HepG2 (cell line): Measurements from ENCODE around the gene FAM53B. TPM values are rescaled to one million over a fixed set of nuclear protein-coding genes. Genes with fewer than 3 reads are reported as not detected.

Experiments
- AGO1 ChIP-seq: fragments of 200-400 bp; formaldehyde crosslinking; IDR thresholded peaks from 2 replicates; pipeline ENCODE4 v1.6.1; 2017; ENCODE audit warnings: mild to moderate bottlenecking, low read depth, low read length, moderate library complexity; ENCODE audit not compliant: poor library complexity, severe bottlenecking
- ATAD3A ChIP-seq: sonication (generic); formaldehyde crosslinking; IDR thresholded peaks from 2 replicates; pipeline ENCODE4 v1.4.0; 2020; ENCODE audit warnings: missing genetic modification reagents
- CSRNP1 ChIP-seq: sonication (generic); formaldehyde crosslinking; IDR thresholded peaks from 2 replicates; pipeline ENCODE4 v1.8.1; 2023; ENCODE audit warnings: mild to moderate bottlenecking, missing genetic modification reagents
- ETS1 ChIP-seq: sonication (generic); formaldehyde crosslinking; IDR thresholded peaks from 2 replicates; pipeline ENCODE4 v1.4.0; 2020; ENCODE audit warnings: missing genetic modification reagents
- GPBP1L1 ChIP-seq: sonication (generic); formaldehyde crosslinking; IDR thresholded peaks from 2 replicates; pipeline ENCODE4 v1.5.0; 2020; ENCODE audit warnings: mild to moderate bottlenecking, missing genetic modification reagents
- GRHL1 ChIP-seq: sonication (generic); formaldehyde crosslinking; conservative IDR thresholded peaks from 2 replicates; pipeline ENCODE4 v1.8.0; 2022; ENCODE audit warnings: missing genetic modification reagents
- KDM4B ChIP-seq: sonication (generic); formaldehyde crosslinking; IDR thresholded peaks from 2 replicates; pipeline ENCODE4 v1.4.0; 2020; ENCODE audit warnings: missing genetic modification reagents
- MLLT10 ChIP-seq: sonication (generic); formaldehyde crosslinking; IDR thresholded peaks from 2 replicates; pipeline ENCODE4 v1.4.0; 2020; ENCODE audit warnings: missing genetic modification reagents
- MNT ChIP-seq: fragments of 450-650 bp; IDR thresholded peaks from 2 replicates; pipeline ENCODE4 v1.6.1; 2016
- MTA3 ChIP-seq: sonication (generic); formaldehyde crosslinking; IDR thresholded peaks from 2 replicates; pipeline ENCODE4 v1.4.0; 2020; ENCODE audit warnings: missing genetic modification reagents
- RBM39 ChIP-seq: fragments of 200-400 bp; formaldehyde crosslinking; IDR thresholded peaks from one replicate; pipeline ENCODE4 v1.6.1; 2018; ENCODE audit warnings: antibody characterized with exemption, mild to moderate bottlenecking, low read depth, low read length; ENCODE audit not compliant: poor library complexity, severe bottlenecking
- SALL1 ChIP-seq: sonication (generic); formaldehyde crosslinking; IDR thresholded peaks from 2 replicates; pipeline ENCODE4 v1.8.0; 2022; ENCODE audit warnings: mild to moderate bottlenecking, missing genetic modification reagents
- SMC3 ChIP-seq: IDR thresholded peaks from 2 replicates; pipeline ENCODE4 v1.6.1; 2011; ENCODE audit warnings: low read length, improper control_type of control experiment
- THAP11 ChIP-seq: IDR thresholded peaks from 2 replicates; pipeline ENCODE4 v1.6.1; 2016; ENCODE audit warnings: missing biosample characterization, missing genetic modification reagents
- ZFP90 ChIP-seq: sonication (generic); formaldehyde crosslinking; IDR thresholded peaks from 2 replicates; pipeline ENCODE4 v1.8.0; 2022; ENCODE audit warnings: missing genetic modification reagents, mild to moderate bottlenecking, inconsistent platforms, borderline replicate concordance
- ZMYM2 ChIP-seq: sonication (generic); formaldehyde crosslinking; IDR thresholded peaks from 2 replicates; pipeline ENCODE4 v1.8.0; 2022; ENCODE audit warnings: mild to moderate bottlenecking, missing genetic modification reagents
- ZNF350 ChIP-seq: sonication (generic); formaldehyde crosslinking; IDR thresholded peaks from 2 replicates; pipeline ENCODE4 v1.4.0; 2020; ENCODE audit warnings: mild to moderate bottlenecking, low read depth, missing genetic modification reagents, borderline replicate concordance
- ZNF430 ChIP-seq: sonication (generic); formaldehyde crosslinking; IDR thresholded peaks from 2 replicates; pipeline ENCODE4 v1.9.0; 2021; ENCODE audit warnings: mild to moderate bottlenecking, missing genetic modification reagents
- polyA plus RNA-seq, 8 experiments: library from polyadenylated mRNA; depleted of rRNA in 3 of 8; stranded (reverse) in 7 of 8; unstranded in 1 of 8; fragments of >200 nt; fragmentation: Illumina TruSeq in 4 of 8; extraction: Trizol in 4 of 8; gene quantifications; 2 replicates each; pipeline versions ENCODE4 v1.2.1 to v1.2.3, GENCODE V29; 2011 to 2016; ENCODE audit warnings: low read depth in 4 of 8, missing spikeins in 1 of 8, mixed read lengths in 1 of 8; ENCODE audit not compliant: insufficient read depth in 1 of 8
- total RNA-seq, 5 experiments: library from RNA; depleted of rRNA; stranded (reverse); fragments of >200 nt; fragmentation: Illumina TruSeq; extraction: Trizol; gene quantifications; 2 replicates each; pipeline ENCODE4 v1.2.3, GENCODE V29; 2016; ENCODE audit warnings: low read depth in 1 of 5

The FAM53B gene
- total and polyA plus RNA-seq, 2 of the 13 experiments (the other 11 are each of a cell fraction or from before 2014, with no cell fraction given), result 6.4 to 19.3 TPM

GRCh38 chr10:124712704-124713407 is 31.3 kb downstream of the FAM53B start (continued):
- no peak for TF ChIP-seq GPBP1L1 (CRISPR knock-in tag)
- TF ChIP-seq MTA3 (CRISPR knock-in tag), result no peak
- peak; percentile 12; the same call in 1 of the 2 replicates for TF ChIP-seq SALL1 (CRISPR knock-in tag)
- no peak for TF ChIP-seq GRHL1 (CRISPR knock-in tag)
- no peak for TF ChIP-seq ZNF430 (CRISPR knock-in tag)
- no peak for TF ChIP-seq THAP11 (CRISPR knock-in tag)
- TF ChIP-seq KDM4B, result no peak
- TF ChIP-seq MNT, result no peak
- no peak for TF ChIP-seq RBM39
- no peak for TF ChIP-seq AGO1
- TF ChIP-seq ETS1, result no peak
- TF ChIP-seq ZNF350 (CRISPR knock-in tag), result 0 out of 2 replicates have a peak, but pooled peaks have one; percentile 43
- no peak for TF ChIP-seq ZFP90 (CRISPR knock-in tag)
- TF ChIP-seq MLLT10 (CRISPR knock-in tag), result no peak
- no peak for TF ChIP-seq ATAD3A
- no peak for TF ChIP-seq SMC3
- TF ChIP-seq CSRNP1 (CRISPR knock-in tag), result no peak
- no peak for TF ChIP-seq ZMYM2 (CRISPR knock-in tag)
